ENCODE measurements around the gene METTL23.

DNA sequence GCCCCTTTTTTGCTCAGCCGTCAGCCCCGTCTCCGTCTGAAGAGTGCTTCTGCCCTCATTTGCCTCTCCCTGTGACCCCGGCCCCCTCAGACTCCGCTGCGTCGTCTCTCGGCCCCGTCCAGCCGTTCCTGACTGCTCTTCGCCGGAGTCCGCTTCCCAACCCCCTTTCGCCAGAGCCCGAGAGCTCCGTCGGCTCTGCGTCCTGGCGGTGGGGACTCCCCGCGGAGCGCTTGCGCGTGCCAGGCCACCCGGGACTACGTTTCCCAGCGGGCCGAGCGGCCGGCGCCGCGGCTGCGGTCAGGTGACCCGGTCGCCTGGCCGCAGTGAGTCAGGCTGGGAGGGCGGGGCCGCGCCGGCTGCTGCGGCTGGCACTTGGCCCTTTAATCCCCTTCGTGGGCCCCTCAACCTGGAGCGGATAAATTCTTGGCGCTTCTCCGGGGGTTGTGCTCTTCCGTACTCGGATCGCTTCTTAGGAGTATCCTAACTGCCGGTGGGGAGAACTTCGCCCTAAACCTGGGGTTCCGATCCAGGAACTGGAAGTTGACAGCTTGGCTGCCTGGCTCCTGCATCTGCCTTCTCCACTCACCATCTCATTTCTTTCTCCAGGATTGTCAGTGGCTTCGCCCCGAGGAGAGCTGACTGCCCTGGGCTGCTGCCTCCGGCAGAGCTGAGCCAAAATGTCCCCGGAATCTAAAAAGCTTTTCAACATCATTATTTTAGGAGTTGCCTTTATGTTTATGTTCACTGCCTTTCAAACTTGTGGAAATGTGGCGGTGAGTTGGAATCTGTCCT, 11.2 kb downstream of the METTL23 start, which contains the start of gene MFSD11:
- TF ChIP-seq YY1 (IDR thresholded peaks at IDR 0.05; ENCODE audit: insufficient read depth, insufficient read length) (no peak), ZNF274 (IDR thresholded peaks at IDR 0.05; ENCODE audit: low read depth, low read length) (no peak), SUZ12 (IDR thresholded peaks at IDR 0.05; ENCODE audit: extremely low read depth, insufficient read depth, insufficient read length) (no peak)

All from NT2/D1 (cell line).